ENCODE measurements around the gene CTSC. TPM values are rescaled to one million over a fixed set of nuclear protein-coding genes. Genes with fewer than 3 reads are reported as not detected.

CTSC gene
- total and polyA plus RNA-seq, 9 of the 15 experiments (the other 6 are each of a cell fraction or from before 2014, with no cell fraction given), result 113 to 403 (median 187) TPM

GRCh38 chr11:88327462-88328143 lies 9.9 kb downstream of the CTSC start:
- peaks cover 0 to 19% of the 10 kb centered on the region in 2 experiments; a peak in 3 of 5 replicates for H3K4me1 ChIP-seq (replicated peaks in 1 of 2; ENCODE audit: control insufficient read depth in 2 of 2, insufficient read depth in 2 of 2, low read length in 2 of 2)
- in situ Hi-C loops (cut with MboI), result no loop called here
- DNase-seq (ENCODE audit: extremely low read depth in 1 of 4, low spot score in 3 of 4) (no peak), FAIRE-seq (no peak), ATAC-seq (no peak)
- no peak overlapping the region for H2AFZ ChIP-seq (ENCODE audit: low read depth, low read length)
- H4K20me1 ChIP-seq (replicated peaks; ENCODE audit: control insufficient read depth, insufficient read depth, low read length), result no peaks in the 10 kb centered on the region; the same call in 1 of the 2 replicates
- no peaks in the 10 kb centered on the region for H3K9me1 ChIP-seq (ENCODE audit: control insufficient read depth, insufficient read depth, low read length)
- no peak overlapping the region for H3K4me2 ChIP-seq (ENCODE audit: insufficient read depth, low read length)
- H3K27ac ChIP-seq (ENCODE audit: extremely low read depth, low read depth, low read length), result no peak overlapping the region
- H3K9me3 ChIP-seq (replicated peaks; ENCODE audit: control insufficient read depth, insufficient read depth, low read depth, low read length), result no peaks in the 10 kb centered on the region
- H3K9ac ChIP-seq (ENCODE audit: insufficient read depth in 1 of 2, low read depth in 2 of 2, low read length in 2 of 2), result no peak overlapping the region
- ChIA-PET CTCF (ENCODE audit: low intra/inter-chr PET ratio) (no interaction called here), POLR2A (interaction anchor here (0.7 to 5.7 kb wide), 3 partner anchors 9 to 101 kb away, joined by 4 to 40 read pairs (median 5); partner anchors contain the start of gene CTSC)
- H3K4me3 ChIP-seq, result no peak overlapping the region
- peaks cover 96% of the 10 kb centered on the region for H3K79me2 ChIP-seq (ENCODE audit: control insufficient read depth, insufficient read depth, low read length)
- intact Hi-C loops (cut with micrococcal nuclease), result no loop called here
- TF ChIP-seq CSDE1 (IDR thresholded peaks at IDR 0.05) (no peak), ZNF316 (IDR thresholded peaks at IDR 0.05) (peak; percentile 34; the same call in 1 of the 2 replicates)
- WGBS (ENCODE audit: insufficient coverage, low coverage, missing lambda C conversion rate), result 94% methylated on average over 3 of the region's 3 CpGs
- H3K27me3 ChIP-seq (ENCODE audit: control insufficient read depth in 2 of 2, insufficient read depth in 2 of 2, low read length in 2 of 2), result no peaks in the 10 kb centered on the region
- peaks cover 96% of the 10 kb centered on the region for H3K36me3 ChIP-seq (ENCODE audit: control insufficient read depth, insufficient read depth, low read length)
- no TSS peak for BruUV-seq (replicated peaks)

- Histone ChIP-seq H3K9ac (ENCODE audit: insufficient read depth in 1 of 2, low read depth in 2 of 2, low read length in 2 of 2) (no peak overlapping the region), H3K27ac (ENCODE audit: extremely low read depth, low read depth, low read length) (no peak overlapping the region), H3K4me1 (replicated peaks in 1 of 2; ENCODE audit: control insufficient read depth in 2 of 2, insufficient read depth in 2 of 2, low read length in 2 of 2) (peaks cover 0 to 19% of the 10 kb centered on the region in 2 experiments; a peak in 3 of 5 replicates), H2AFZ (ENCODE audit: low read depth, low read length) (no peak overlapping the region), H3K4me3 (no peak overlapping the region), H3K9me3 (replicated peaks; ENCODE audit: control insufficient read depth, insufficient read depth, low read depth, low read length) (no peaks in the 10 kb centered on the region), H3K9me1 (ENCODE audit: control insufficient read depth, insufficient read depth, low read length) (no peaks in the 10 kb centered on the region), H3K4me2 (ENCODE audit: insufficient read depth, low read length) (no peak overlapping the region), H3K27me3 (ENCODE audit: control insufficient read depth in 2 of 2, insufficient read depth in 2 of 2, low read length in 2 of 2) (no peaks in the 10 kb centered on the region), H3K36me3 (ENCODE audit: control insufficient read depth, insufficient read depth, low read length) (peaks cover 96% of the 10 kb centered on the region), H3K79me2 (ENCODE audit: control insufficient read depth, insufficient read depth, low read length) (peaks cover 96% of the 10 kb centered on the region), H4K20me1 (replicated peaks; ENCODE audit: control insufficient read depth, insufficient read depth, low read length) (no peaks in the 10 kb centered on the region; the same call in 1 of the 2 replicates)
- intact Hi-C loops (cut with micrococcal nuclease), result no loop called here
- peak; percentile 25; the same call in 1 of the 2 replicates for TF ChIP-seq SPI1 (IDR thresholded peaks at IDR 0.05; ENCODE audit: borderline replicate concordance, low read depth, low read length)
- no peak for TF ChIP-seq SIN3B (IDR thresholded peaks at IDR 0.05; ENCODE audit: low read depth)
- in situ Hi-C loops (cut with MboI), result no loop called here
- ChIA-PET CTCF (ENCODE audit: low intra/inter-chr PET ratio) (no interaction called here), POLR2A (interaction anchor here (0.6 to 5.7 kb wide), 3 partner anchors 10 to 1858 kb away, joined by 5 to 40 read pairs (median 5); partner anchors contain the start of gene CTSC)
- FAIRE-seq (no peak), DNase-seq (ENCODE audit: extremely low read depth in 1 of 4, low spot score in 3 of 4) (no peak), ATAC-seq (no peak)
- 94% methylated on average over 2 of the region's 2 CpGs for WGBS (ENCODE audit: insufficient coverage, low coverage, missing lambda C conversion rate)
- no TSS peak for BruUV-seq (replicated peaks)
Measured at GRCh38 chr11:88327061-88327460, 10.5 kb downstream of the CTSC start.

Measured in K562 (cell line).